H1 (cell line): ENCODE measurements around the gene STAG1. TPM values are rescaled to one million over a fixed set of nuclear protein-coding genes. Genes with fewer than 3 reads are reported as not detected.

ENCODE experiments used
- EZH2 ChIP-seq: fragments of 200-600 bp; sonication (generic); IDR thresholded peaks from 2 replicates; pipeline ENCODE4 v1.7.1; 2012; ENCODE audit warnings: low read depth, mild to moderate bottlenecking, moderate library complexity, low read length, inconsistent platforms; ENCODE audit not compliant: severe bottlenecking
- polyA plus RNA-seq, 7 experiments: library from polyadenylated mRNA; depleted of rRNA in 3 of 7; stranded (reverse) in 5 of 7; unstranded in 2 of 7; fragments of >200 nt in 5 of 7; fragments of 200-250 nt in 2 of 7; gene quantifications; 1 replicate in 5 of 7; 2 replicates in 1 of 7; 4 replicates in 1 of 7; pipeline versions ENCODE4 v1.2.1 to v1.2.3, GENCODE V29; 2011 to 2013; ENCODE audit warnings: missing spikeins in 2 of 7, mixed read lengths in 2 of 7
- total RNA-seq: library from RNA; stranded (reverse); fragmentation: NEBNext Ultra II Directional; extraction: Animal tissue kit (Norgen Biotek cat#: 25700); gene quantifications from 2 replicates; pipeline ENCODE4 v1.2.1, GENCODE V29; 2021

The STAG1 gene
- total and polyA plus RNA-seq, 2 of the 8 experiments (the other 6 are each of a cell fraction or from before 2014, with no cell fraction given) = 4.6 to 23.4 TPM

DNA sequence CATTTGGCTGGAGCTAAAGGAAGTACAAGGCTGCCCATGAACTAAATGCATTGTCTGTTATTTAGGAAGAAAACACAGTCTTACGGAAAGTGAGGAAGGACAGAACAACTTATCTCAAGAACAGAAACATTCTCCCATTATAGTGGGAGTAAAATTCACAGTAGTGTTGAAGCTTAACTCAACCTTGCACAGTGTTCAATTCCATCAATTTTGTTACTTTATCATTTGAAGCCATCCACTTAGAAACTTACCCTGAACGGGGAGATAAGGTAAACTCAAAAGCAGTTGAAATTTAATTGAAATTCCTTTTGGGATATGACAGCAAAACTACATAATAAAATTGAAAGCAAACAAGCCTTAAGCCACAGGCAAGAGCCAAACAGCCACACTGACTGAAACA lies 315.1 kb downstream of the STAG1 start (continued):
- no peak for TF ChIP-seq EZH2
- TF ChIP-seq, all 59 proteins: peak for 0
